ENCODE data around the gene WNK4. TPM values are rescaled to one million over a fixed set of nuclear protein-coding genes. Genes with fewer than 3 reads are reported as not detected.
"Not testable (repeated sequence)": the region's sequence is repeated elsewhere in the genome, so short reads cannot be mapped to it uniquely, and the experiment has no call there.

The WNK4 gene
- total RNA-seq (10 to 100 TPM in 2 of 5 donors, 1 to 10 TPM in 3; 1.1 to 30.4 (median 4.9) TPM), polyA plus RNA-seq (1 to 10 TPM; 1.1 to 1.7 (median 1.3) TPM)
- long read RNA-seq, donor 1 = 0 reads
- long read RNA-seq, donor 2 = 0 reads
- long read RNA-seq, donor 3 = 0 reads
- long read RNA-seq, donor 4 = 0 reads
- long read RNA-seq, donor 5 = 0 reads
- long read RNA-seq, donor 6 = 0 reads
- long read RNA-seq, donor 7 = 0 reads
- long read RNA-seq, donor 8 = 0 reads
- long read RNA-seq, donor 9, partial matches to known transcripts = 15 of 15 reads
- long read RNA-seq, donor 9, other reads (novel, unspliced or antisense) = 0 of 15 reads
- long read RNA-seq, donor 10 = 0 reads

- peaks cover 42 to 48% (median 44%) of the 10 kb centered on the region in 4 donors for H3K36me3 ChIP-seq
- H3K9me3 ChIP-seq = no peaks in the 10 kb centered on the region
- H3K27ac ChIP-seq = peak within 1 kb of the TSS in 4 of 5 donors; percentile 20 to 72 (median 48)
- DNase-seq = peak; percentile 35 to 85
- peak within 1 kb of the TSS; percentile 41 to 61 (median 46) for H3K4me3 ChIP-seq
- intact Hi-C loops (cut with DNase I; ENCODE audit: low total_unique reads) = no loop called here
- H3K4me1 ChIP-seq = peaks cover 22 to 48% (median 29%) of the 10 kb centered on the region in 4 donors
- TF ChIP-seq POLR2AphosphoS5 (IDR thresholded peaks at IDR 0.05) (no peak), EP300 (IDR thresholded peaks at IDR 0.05) (no peak), POLR2A (IDR thresholded peaks at IDR 0.05) (no peak)
- TF ChIP-seq, protein P1, sequence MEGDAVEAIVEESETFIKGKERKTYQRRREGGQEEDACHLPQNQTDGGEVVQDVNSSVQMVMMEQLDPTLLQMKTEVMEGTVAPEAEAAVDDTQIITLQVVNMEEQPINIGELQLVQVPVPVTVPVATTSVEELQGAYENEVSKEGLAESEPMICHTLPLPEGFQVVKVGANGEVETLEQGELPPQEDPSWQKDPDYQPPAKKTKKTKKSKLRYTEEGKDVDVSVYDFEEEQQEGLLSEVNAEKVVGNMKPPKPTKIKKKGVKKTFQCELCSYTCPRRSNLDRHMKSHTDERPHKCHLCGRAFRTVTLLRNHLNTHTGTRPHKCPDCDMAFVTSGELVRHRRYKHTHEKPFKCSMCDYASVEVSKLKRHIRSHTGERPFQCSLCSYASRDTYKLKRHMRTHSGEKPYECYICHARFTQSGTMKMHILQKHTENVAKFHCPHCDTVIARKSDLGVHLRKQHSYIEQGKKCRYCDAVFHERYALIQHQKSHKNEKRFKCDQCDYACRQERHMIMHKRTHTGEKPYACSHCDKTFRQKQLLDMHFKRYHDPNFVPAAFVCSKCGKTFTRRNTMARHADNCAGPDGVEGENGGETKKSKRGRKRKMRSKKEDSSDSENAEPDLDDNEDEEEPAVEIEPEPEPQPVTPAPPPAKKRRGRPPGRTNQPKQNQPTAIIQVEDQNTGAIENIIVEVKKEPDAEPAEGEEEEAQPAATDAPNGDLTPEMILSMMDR (IDR thresholded peaks at IDR 0.05) = no peak
- H3K27me3 ChIP-seq = peaks cover 4 to 55% (median 47%) of the 10 kb centered on the region in 3 donors
- WGBS, 5 donors = 4 to 7% (median 6%) methylated on average over 42 to 65 of the region's 65 CpGs
These were observed at the start of gene WNK4 for GRCh38 chr17:42779936-42780850. Gene WNK4 (plus strand): TSS chr17:42780610. CDS start chr17:42780699, 89 bp downstream.

DNA sequence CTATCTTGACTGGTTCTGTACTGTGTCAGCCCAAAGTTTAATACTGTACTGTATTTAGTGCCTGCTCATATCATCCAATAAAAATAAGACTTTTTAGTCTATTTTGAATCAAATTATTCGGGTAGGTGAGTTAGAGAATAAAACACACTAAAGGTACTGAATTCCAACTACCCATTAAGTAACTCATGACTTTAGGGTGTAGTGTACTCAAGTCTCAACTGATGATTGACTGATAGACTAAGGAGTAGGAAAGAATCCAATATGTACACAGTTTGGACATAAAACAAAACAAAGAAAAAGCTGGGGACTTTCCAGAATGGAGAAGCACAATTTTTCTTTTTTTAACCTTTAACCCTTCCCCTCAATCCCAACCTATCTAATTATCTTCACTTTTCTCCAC lies 39.7 kb upstream of the WNK4 start:
- Histone ChIP-seq H3K4me3 (no peak overlapping the region), H3K27ac (peak overlapping the region in 1 of 5 donors; percentile 3), H3K4me1 (peaks cover 11 to 46% (median 39%) of the 10 kb centered on the region in 4 donors), H3K9me3 (no peaks in the 10 kb centered on the region), H3K36me3 (peaks cover 0 to 11% (median 4%) of the 10 kb centered on the region in 4 donors), H3K27me3 (no peaks in the 10 kb centered on the region)
- intact Hi-C loops (cut with DNase I; ENCODE audit: low total_unique reads) = no loop called here
- TF ChIP-seq POLR2A (IDR thresholded peaks at IDR 0.05) (no peak), EP300 (IDR thresholded peaks at IDR 0.05) (no peak), POLR2AphosphoS5 (IDR thresholded peaks at IDR 0.05) (no peak)
- TF ChIP-seq, protein P1 (IDR thresholded peaks at IDR 0.05) = no peak
- 21 to 52% (median 34%) methylated on average over 1 of the region's 1 CpG for WGBS, 5 donors
- no peak for DNase-seq

GRCh38 chr17:42742916-42743315 lies 37.5 kb upstream of the WNK4 start:
- DNase-seq; H3K4me3 ChIP-seq; H3K27me3 ChIP-seq; intact Hi-C loops (cut with DNase I; ENCODE audit: low total_unique reads); H3K36me3 ChIP-seq; H3K9me3 ChIP-seq: not testable (repeated sequence)
- Histone ChIP-seq H3K27ac (peak overlapping the region in 1 of 5 donors; percentile 97), H3K4me1 (peaks cover 11 to 41% (median 38%) of the 10 kb centered on the region in 4 donors)
- 92 to 96% (median 95%) methylated on average over 11 of the region's 11 CpGs for WGBS, 5 donors

DNA sequence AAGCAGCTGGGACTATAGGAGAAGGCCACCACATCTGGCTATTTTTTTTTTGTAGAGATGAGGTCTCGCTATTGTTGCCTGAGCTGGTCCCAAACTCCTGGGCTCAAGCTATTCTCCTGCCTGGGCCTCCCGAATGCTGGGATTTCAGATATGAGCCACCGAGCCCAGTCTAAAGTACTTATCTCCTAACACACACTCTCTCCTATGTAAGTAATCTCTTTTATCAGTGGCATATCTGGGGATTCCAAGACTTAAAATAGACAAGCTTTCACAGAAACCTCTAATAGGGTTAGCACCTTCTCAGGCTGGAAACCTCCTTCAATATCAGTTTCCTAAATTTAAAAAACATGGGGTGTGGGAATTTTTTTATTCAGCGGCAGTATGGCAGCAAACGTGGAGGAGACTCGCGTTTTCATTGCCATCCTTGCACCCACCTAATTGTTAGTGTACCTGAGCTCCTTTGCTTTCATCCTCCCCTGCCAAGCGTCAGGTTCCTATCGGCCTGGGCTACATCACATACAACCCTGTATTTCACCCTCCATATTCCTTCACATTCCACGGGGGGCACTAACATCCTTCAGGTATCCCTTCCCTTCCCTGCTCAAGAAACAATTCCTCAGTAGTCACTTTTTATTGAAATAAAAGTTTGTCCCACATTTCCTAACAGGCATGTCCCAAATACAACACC lies 36.7 kb upstream of the WNK4 start:
- Histone ChIP-seq H3K9me3 (no peaks in the 10 kb centered on the region), H3K27ac (peak overlapping the region; percentile 94 to 97 (median 96)), H3K4me3 (peak overlapping the region; percentile 57 to 86 (median 73)), H3K36me3 (peaks cover 0 to 6% (median 2%) of the 10 kb centered on the region in 4 donors), H3K4me1 (peaks cover 11 to 50% (median 42%) of the 10 kb centered on the region in 4 donors), H3K27me3 (no peaks in the 10 kb centered on the region)
- DNase-seq = no peak
- WGBS, 5 donors = 31 to 44% (median 33%) methylated on average over 10 of the region's 10 CpGs
- TF ChIP-seq POLR2AphosphoS5 (IDR thresholded peaks at IDR 0.05) = no peak
- TF ChIP-seq, protein P1 (IDR thresholded peaks at IDR 0.05) = peak in 1 of 7 experiments; percentile 11
- intact Hi-C loops (cut with DNase I; ENCODE audit: low total_unique reads) = no loop called here

Measured in stomach (tissue), 19 donors.